Choroid plexus epithelial cell (primary cell): ENCODE data around the gene PAWR.
"Not testable (repeated sequence)": the region's sequence is repeated elsewhere in the genome, so short reads cannot be mapped to it uniquely, and the experiment has no call there.

Source experiments
- DNase-seq: peaks from one replicate; pipeline ENCODE4 v3.0.0-alpha.2; 2010; ENCODE audit warnings: low read depth
- H3K4me3 ChIP-seq: 2 replicates; pipeline ENCODE4 v1.5.1; 2011; ENCODE audit warnings: low read depth, mild to moderate bottlenecking, control low read depth, low read length, moderate library complexity
- CTCF ChIP-seq: conservative IDR thresholded peaks from 2 replicates; pipeline ENCODE4 v1.5.1; 2011; ENCODE audit warnings: low read depth, mild to moderate bottlenecking, control low read depth, inconsistent platforms, low read length, moderate library complexity

The PAWR gene

GRCh38 chr12:79650440-79650839 is 40.3 kb downstream of the PAWR start:
- no peak overlapping the region for H3K4me3 ChIP-seq
- no peak for DNase-seq
- no peak for TF ChIP-seq CTCF

GRCh38 chr12:79648881-79649280 is 41.9 kb downstream of the PAWR start:
- no peak for TF ChIP-seq CTCF
- DNase-seq, result peak; percentile 50
- H3K4me3 ChIP-seq, result no peak overlapping the region

- not testable (repeated sequence) for H3K4me3 ChIP-seq, DNase-seq
These were observed 43.9 kb downstream of the PAWR start for GRCh38 chr12:79646843-79647242.

- DNase-seq, result no peak
- TF ChIP-seq CTCF, result no peak
- H3K4me3 ChIP-seq, result no peak overlapping the region
These were observed 45.5 kb downstream of the PAWR start for GRCh38 chr12:79645235-79645630.

- no peak overlapping the region for H3K4me3 ChIP-seq
- no peak for DNase-seq
- no peak for TF ChIP-seq CTCF
These were observed 46.2 kb downstream of the PAWR start for GRCh38 chr12:79644274-79645234.

GRCh38 chr12:79643821-79644220 is 46.9 kb downstream of the PAWR start:
- H3K4me3 ChIP-seq, result no peak overlapping the region
- DNase-seq, result no peak
- no peak for TF ChIP-seq CTCF

- no peak overlapping the region for H3K4me3 ChIP-seq
- no peak for DNase-seq
- TF ChIP-seq CTCF, result no peak
These were observed 52.3 kb downstream of the PAWR start for GRCh38 chr12:79638490-79638889.
